ENCODE data around the gene CHRM3.

The CHRM3 gene

GRCh38 chr1:239386453-239387303, at the start of gene CHRM3:
Gene CHRM3, plus strand, starts transcription at chr1:239386568. Its CDS starts 520,884 bp downstream, at chr1:239907452.
- H3K27ac ChIP-seq, result no peak within 1 kb of the TSS

GRCh38 chr1:239337799-239338430, 48.5 kb upstream of the CHRM3 start:
- TF ChIP-seq ZFX (IDR thresholded peaks at IDR 0.05), result no peak

More at GRCh38 chr1:239386453-239387303, at the start of gene CHRM3:
- no peak for TF ChIP-seq ZFX (IDR thresholded peaks at IDR 0.05)
- TF ChIP-seq CTCF (conservative IDR thresholded peaks at IDR 0.05), result peak; percentile 20

GRCh38 chr1:239347776-239348175, 38.6 kb upstream of the CHRM3 start:
- H3K27ac ChIP-seq, result no peak overlapping the region
- TF ChIP-seq ZFX (IDR thresholded peaks at IDR 0.05) (no peak), CTCF (conservative IDR thresholded peaks at IDR 0.05) (no peak)

More at GRCh38 chr1:239337799-239338430, 48.5 kb upstream of the CHRM3 start:
- H3K27ac ChIP-seq, result no peak overlapping the region

- TF ChIP-seq ZFX (IDR thresholded peaks at IDR 0.05), result no peak
- no peak overlapping the region for H3K27ac ChIP-seq
Observed at GRCh38 chr1:239348635-239349353, 37.6 kb upstream of the CHRM3 start.

DNA sequence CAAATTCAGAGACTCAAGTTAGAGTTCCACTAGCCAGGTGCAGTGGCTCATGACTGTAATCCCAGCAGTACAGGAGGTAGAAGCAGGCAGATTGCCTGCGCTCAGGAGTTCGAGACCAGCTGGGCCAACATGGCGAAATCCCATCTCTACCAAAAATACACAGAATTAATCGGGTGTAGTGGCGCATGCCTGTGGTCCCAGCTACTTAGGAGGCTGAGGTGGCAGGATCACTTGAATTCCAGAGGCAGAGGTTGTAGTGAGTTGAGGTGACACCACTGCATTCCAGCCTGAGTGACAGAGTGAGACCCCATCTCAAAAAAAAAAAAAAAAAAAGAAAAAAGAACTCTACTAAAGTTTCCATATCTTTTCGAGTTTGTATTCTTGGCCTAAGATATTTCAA, 36.7 kb upstream of the CHRM3 start:
- no peak for TF ChIP-seq ZFX (IDR thresholded peaks at IDR 0.05)
- TF ChIP-seq CTCF (conservative IDR thresholded peaks at IDR 0.05), result no peak

DNA sequence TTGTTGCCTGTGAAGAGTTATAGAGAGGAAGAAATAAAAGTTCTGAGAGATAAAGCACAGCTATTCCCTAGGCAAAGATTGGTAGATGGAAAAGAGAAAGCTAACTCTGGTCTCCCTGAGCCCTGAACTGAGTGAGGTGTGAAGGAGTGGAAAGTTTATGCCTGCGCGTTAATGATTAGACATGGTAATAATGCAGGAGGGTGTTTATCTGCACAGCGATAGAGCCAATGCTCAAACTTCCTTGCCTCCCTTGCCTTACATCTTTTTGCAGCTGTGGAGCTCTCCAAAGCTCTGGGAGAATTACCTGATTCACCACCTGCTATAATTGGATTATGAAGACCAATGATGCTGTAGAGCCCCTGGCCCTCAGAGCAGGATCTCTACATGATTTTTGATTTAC, 32.8 kb upstream of the CHRM3 start:
- TF ChIP-seq ZFX (IDR thresholded peaks at IDR 0.05), result no peak
- no peak for TF ChIP-seq CTCF (conservative IDR thresholded peaks at IDR 0.05)
- H3K27ac ChIP-seq, result no peak overlapping the region

More for the DNA sequence above, 36.7 kb upstream of the CHRM3 start:
- H3K27ac ChIP-seq, result no peak overlapping the region

GRCh38 chr1:239354231-239354630, 32.1 kb upstream of the CHRM3 start:
- no peak overlapping the region for H3K27ac ChIP-seq
- no peak for TF ChIP-seq ZFX (IDR thresholded peaks at IDR 0.05)
- TF ChIP-seq CTCF (conservative IDR thresholded peaks at IDR 0.05), result no peak

GRCh38 chr1:239357867-239358266, 28.5 kb upstream of the CHRM3 start:
- no peak overlapping the region for H3K27ac ChIP-seq
- no peak for TF ChIP-seq ZFX (IDR thresholded peaks at IDR 0.05)
- no peak for TF ChIP-seq CTCF (conservative IDR thresholded peaks at IDR 0.05)

Measured in C4-2B (cell line).